Ishikawa (cell line): ENCODE measurements around the gene ACSF3.

ENCODE experiments used
- CEBPB ChIP-seq: IDR thresholded peaks from 2 replicates; pipeline ENCODE4 v1.6.1; 2012
- CREB1 ChIP-seq: IDR thresholded peaks from 2 replicates; pipeline ENCODE4 v1.6.1; 2012; ENCODE audit warnings: low read depth
- EGR1 ChIP-seq: IDR thresholded peaks from 2 replicates; pipeline ENCODE4 v1.6.1; 2012
- EP300 ChIP-seq: IDR thresholded peaks from 2 replicates; pipeline ENCODE4 v1.6.1; 2012; ENCODE audit warnings: borderline replicate concordance
- FOXM1 ChIP-seq: IDR thresholded peaks from 2 replicates; pipeline ENCODE4 v1.6.1; 2012; ENCODE audit warnings: low read depth, borderline replicate concordance
- NFIC ChIP-seq: IDR thresholded peaks from 2 replicates; pipeline ENCODE4 v1.6.1; 2012
- RAD21 ChIP-seq: IDR thresholded peaks from 2 replicates; pipeline ENCODE4 v1.6.1; 2012; ENCODE audit warnings: low read depth
- TAF1 ChIP-seq: IDR thresholded peaks from 2 replicates; pipeline ENCODE4 v1.6.1; 2012; ENCODE audit warnings: low read depth, mild to moderate bottlenecking
- TCF12 ChIP-seq: IDR thresholded peaks from 2 replicates; pipeline ENCODE4 v1.6.1; 2012; ENCODE audit warnings: low read depth
- TEAD4 ChIP-seq: IDR thresholded peaks from 2 replicates; pipeline ENCODE4 v1.6.1; 2012
- YY1 ChIP-seq: IDR thresholded peaks from 2 replicates; pipeline ENCODE4 v1.6.1; 2012; ENCODE audit warnings: low read depth
- ZBTB7A ChIP-seq: IDR thresholded peaks from 2 replicates; pipeline ENCODE4 v1.6.1; 2012; ENCODE audit warnings: low read depth
- TF ChIP-seq, protein P1 (sequence below): IDR thresholded peaks from 2 replicates; pipeline ENCODE4 v1.6.1; 2012
- TF ChIP-seq, protein P2 (sequence below): IDR thresholded peaks from 2 replicates; pipeline ENCODE4 v1.6.1; 2012
- TF ChIP-seq, protein P3 (sequence below): IDR thresholded peaks from 2 replicates; pipeline ENCODE4 v1.6.1; 2012; ENCODE audit warnings: low read depth, mild to moderate bottlenecking

The ACSF3 gene

DNA sequence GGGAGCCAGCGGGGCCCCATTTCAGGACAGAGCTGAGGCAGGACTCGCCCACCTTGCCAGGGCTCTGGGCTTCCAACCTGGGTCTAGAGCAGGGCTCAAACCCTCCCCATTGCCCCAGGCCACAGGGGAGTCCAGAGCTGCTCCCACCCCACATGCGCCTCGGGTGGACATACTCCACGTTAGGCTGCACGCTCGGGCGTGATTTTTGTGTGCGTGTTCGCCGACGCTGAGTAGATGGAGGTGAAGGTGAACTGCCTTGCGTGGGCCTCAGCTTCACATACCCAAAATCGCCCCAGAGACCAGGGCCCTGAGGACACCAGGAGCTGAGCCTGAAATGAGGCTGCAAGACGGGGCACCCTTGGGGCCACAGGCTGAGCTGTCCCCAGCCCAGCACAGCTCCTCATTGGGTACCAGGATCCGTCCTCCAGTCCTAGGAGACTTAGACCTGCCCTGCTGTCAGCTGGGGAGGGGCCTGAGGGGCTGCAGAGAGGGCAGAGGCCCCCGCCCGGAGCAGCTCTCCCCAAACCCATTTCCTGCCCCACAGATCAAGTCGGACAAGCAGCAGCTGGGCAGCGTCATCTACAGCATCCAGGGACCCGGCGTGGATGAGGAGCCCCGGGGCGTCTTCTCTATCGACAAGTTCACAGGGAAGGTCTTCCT, 86.1 kb downstream of the ACSF3 start:
- no peak for TF ChIP-seq CREB1
- no peak for TF ChIP-seq TCF12
- no peak for TF ChIP-seq EP300
- TF ChIP-seq YY1: no peak
- TF ChIP-seq RAD21: no peak
- TF ChIP-seq NFIC: no peak
- no peak for TF ChIP-seq EGR1
- TF ChIP-seq CEBPB: no peak
- no peak for TF ChIP-seq TAF1
- TF ChIP-seq, protein P1, sequence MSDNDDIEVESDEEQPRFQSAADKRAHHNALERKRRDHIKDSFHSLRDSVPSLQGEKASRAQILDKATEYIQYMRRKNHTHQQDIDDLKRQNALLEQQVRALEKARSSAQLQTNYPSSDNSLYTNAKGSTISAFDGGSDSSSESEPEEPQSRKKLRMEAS: no peak
- no peak for TF ChIP-seq FOXM1
- TF ChIP-seq ZBTB7A: no peak

DNA sequence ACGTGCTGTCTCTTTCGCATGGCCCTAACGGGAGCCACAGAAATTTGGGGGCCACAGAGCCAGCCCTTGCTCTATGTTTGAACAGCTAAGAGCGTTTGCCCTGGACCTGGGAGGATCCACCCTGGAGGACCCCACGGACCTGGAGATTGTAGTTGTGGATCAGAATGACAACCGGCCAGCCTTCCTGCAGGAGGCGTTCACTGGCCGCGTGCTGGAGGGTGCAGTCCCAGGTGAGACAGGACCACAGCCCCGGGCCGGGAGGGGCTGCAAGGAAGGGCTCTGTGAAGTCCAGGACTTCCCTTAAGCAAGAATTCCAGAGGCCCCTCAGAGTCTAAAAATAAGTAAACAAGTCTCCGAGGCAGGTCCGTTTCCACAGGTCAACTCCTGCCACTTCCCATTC, 89.8 kb downstream of the ACSF3 start:
- no peak for TF ChIP-seq CREB1
- no peak for TF ChIP-seq YY1
- TF ChIP-seq, protein P2, sequence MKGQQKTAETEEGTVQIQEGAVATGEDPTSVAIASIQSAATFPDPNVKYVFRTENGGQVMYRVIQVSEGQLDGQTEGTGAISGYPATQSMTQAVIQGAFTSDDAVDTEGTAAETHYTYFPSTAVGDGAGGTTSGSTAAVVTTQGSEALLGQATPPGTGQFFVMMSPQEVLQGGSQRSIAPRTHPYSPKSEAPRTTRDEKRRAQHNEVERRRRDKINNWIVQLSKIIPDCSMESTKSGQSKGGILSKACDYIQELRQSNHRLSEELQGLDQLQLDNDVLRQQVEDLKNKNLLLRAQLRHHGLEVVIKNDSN: no peak
- no peak for TF ChIP-seq CEBPB
- TF ChIP-seq, protein P1: no peak
- no peak for TF ChIP-seq EGR1
- TF ChIP-seq TAF1: no peak
- no peak for TF ChIP-seq ZBTB7A

DNA sequence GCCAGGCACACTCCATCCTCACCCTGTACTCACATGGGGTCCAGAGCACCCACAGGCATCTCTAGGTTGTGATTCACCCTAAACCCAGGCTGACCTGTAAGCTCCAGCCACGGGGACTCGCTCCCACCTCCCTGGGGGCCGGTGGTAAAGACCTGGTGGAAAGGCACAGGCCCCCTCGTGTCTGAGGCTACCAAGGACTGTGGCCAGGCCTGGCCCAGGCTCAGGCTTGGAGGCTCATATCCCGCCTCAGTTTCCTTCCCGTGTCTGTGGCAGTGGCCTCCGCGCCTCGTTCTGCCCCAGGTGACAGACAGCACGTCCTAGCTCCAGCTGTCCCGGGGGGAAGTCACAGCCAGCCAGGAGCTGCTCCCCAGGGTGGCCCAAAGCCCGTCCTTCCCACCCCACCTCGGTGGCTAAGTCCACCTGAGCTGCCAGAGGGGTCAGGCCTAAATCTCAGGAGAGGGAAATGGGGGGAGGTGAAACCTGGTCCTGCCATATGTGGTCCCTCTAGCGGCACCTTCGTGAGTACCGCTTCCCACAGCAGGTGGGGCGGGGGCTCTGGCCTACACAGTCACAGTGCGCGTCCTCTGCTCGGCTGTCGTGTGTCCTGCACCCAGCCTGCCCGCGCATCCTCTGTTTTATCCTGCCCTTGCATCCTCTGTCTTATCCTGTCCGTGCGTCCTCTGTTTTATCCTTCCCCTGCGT, 90.5 kb downstream of the ACSF3 start:
- TF ChIP-seq FOXM1: no peak
- no peak for TF ChIP-seq TEAD4
- TF ChIP-seq EGR1: no peak
- no peak for TF ChIP-seq ZBTB7A
- TF ChIP-seq, protein P2: no peak
- no peak for TF ChIP-seq RAD21
- TF ChIP-seq CEBPB: no peak
- TF ChIP-seq TAF1: no peak
- no peak for TF ChIP-seq YY1
- no peak for TF ChIP-seq EP300
- no peak for TF ChIP-seq NFIC

DNA sequence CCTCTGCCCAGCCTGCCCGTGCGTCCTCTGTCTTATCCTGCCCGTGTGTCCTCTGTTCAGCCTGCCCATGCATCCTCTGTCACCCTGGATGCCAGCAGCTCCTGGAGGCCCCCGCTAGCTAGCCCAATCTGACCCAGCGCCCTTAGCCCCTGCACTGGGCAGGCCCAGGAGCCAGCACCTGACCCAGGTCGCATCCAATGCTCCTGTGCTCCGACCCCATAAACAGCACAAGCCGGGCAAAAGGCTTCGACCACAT, 91.0 kb downstream of the ACSF3 start:
- TF ChIP-seq EP300 (no peak), RAD21 (no peak), YY1 (no peak), EGR1 (no peak), FOXM1 (no peak), TAF1 (no peak), TEAD4 (no peak), CREB1 (no peak), NFIC (no peak), ZBTB7A (no peak), TCF12 (no peak), CEBPB (no peak)
- TF ChIP-seq, protein P1: no peak
- TF ChIP-seq, protein P3, sequence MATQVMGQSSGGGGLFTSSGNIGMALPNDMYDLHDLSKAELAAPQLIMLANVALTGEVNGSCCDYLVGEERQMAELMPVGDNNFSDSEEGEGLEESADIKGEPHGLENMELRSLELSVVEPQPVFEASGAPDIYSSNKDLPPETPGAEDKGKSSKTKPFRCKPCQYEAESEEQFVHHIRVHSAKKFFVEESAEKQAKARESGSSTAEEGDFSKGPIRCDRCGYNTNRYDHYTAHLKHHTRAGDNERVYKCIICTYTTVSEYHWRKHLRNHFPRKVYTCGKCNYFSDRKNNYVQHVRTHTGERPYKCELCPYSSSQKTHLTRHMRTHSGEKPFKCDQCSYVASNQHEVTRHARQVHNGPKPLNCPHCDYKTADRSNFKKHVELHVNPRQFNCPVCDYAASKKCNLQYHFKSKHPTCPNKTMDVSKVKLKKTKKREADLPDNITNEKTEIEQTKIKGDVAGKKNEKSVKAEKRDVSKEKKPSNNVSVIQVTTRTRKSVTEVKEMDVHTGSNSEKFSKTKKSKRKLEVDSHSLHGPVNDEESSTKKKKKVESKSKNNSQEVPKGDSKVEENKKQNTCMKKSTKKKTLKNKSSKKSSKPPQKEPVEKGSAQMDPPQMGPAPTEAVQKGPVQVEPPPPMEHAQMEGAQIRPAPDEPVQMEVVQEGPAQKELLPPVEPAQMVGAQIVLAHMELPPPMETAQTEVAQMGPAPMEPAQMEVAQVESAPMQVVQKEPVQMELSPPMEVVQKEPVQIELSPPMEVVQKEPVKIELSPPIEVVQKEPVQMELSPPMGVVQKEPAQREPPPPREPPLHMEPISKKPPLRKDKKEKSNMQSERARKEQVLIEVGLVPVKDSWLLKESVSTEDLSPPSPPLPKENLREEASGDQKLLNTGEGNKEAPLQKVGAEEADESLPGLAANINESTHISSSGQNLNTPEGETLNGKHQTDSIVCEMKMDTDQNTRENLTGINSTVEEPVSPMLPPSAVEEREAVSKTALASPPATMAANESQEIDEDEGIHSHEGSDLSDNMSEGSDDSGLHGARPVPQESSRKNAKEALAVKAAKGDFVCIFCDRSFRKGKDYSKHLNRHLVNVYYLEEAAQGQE: no peak
- TF ChIP-seq, protein P2: no peak

DNA sequence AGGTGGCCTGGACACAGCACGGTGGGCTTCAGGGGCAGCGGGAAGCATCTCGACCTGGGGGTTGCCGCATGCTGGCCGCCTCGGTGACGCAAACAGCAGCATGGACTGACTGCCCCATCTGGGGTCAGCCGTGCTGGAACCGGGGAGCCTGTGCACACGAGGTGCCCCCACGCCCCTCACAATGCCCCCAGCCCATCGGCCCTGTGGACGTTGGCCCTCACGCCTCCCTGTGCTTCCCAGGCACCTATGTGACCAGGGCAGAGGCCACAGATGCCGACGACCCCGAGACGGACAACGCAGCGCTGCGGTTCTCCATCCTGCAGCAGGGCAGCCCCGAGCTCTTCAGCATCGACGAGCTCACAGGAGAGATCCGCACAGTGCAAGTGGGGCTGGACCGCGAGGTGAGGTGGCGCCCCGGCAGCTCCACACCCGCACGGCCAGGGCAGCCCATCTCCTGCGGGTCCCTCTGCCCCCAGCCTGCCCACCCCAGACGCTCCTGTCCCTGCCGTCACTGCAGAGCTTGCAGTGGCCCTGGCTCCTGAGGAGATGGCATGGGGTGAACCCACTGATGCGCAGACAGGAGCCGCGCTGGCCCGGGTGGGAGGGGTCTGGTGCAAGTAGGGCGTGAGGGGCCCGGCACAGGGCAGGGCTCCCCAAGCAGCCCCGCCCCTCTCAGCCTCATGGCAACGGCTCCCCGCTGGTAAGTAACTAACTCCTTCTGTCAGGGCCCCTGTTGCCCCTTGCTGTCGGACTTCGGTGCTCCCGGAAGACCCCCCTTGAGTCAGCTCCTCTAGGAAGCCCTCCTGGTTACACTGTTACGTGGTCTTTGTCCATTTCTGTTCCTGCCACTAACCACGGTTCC, 91.5 kb downstream of the ACSF3 start:
- TF ChIP-seq NFIC (no peak), FOXM1 (no peak), CREB1 (no peak), EGR1 (no peak), ZBTB7A (no peak), EP300 (no peak), TAF1 (no peak), TCF12 (no peak), YY1 (no peak), CEBPB (no peak), TEAD4 (no peak), RAD21 (no peak)
- TF ChIP-seq, protein P1: no peak
